Keratinocyte (primary cell): ENCODE data around the gene CTNNA2. TPM values are rescaled to one million over a fixed set of nuclear protein-coding genes. Genes with fewer than 3 reads are reported as not detected.

Source experiments
- DNase-seq: peaks from one replicate; pipeline ENCODE4 v3.0.0-alpha.2; 2011; ENCODE audit warnings: low read depth, missing footprints, low spot score
- FAIRE-seq: peaks from 2 replicates; lab custom pipeline; 2011; peaks lifted over from hg19 to GRCh38; lab: Jason Lieb, UNC
- H2AFZ ChIP-seq: 2 replicates; pipeline ENCODE4 v1.6.0; 2012; ENCODE audit warnings: low read length, control low read depth, inconsistent platforms; ENCODE audit not compliant: control insufficient read depth
- H3K27ac ChIP-seq: 2 replicates; pipeline ENCODE4 v1.5.1; 2011; ENCODE audit warnings: low read length; ENCODE audit not compliant: control insufficient read depth, insufficient read depth
- H3K27me3 ChIP-seq: 3 replicates; pipeline ENCODE4 v1.6.0; 2011; ENCODE audit warnings: low read length; ENCODE audit not compliant: control insufficient read depth, insufficient read depth; ENCODE audit errors: extremely low read depth
- H3K36me3 ChIP-seq, 2 experiments: 2 replicates in 1 of 2; 3 replicates in 1 of 2; pipeline ENCODE4 v1.5.1; 2011; ENCODE audit warnings: low read length in 2 of 2, mild to moderate bottlenecking in 1 of 2; ENCODE audit not compliant: control insufficient read depth in 2 of 2, insufficient read depth in 2 of 2; ENCODE audit errors: extremely low read depth in 1 of 2
- H3K4me1 ChIP-seq: 3 replicates; pipeline ENCODE4 v1.5.1; 2011; ENCODE audit warnings: low read length; ENCODE audit not compliant: control insufficient read depth, insufficient read depth; ENCODE audit errors: extremely low read depth
- H3K4me2 ChIP-seq: 3 replicates; pipeline ENCODE4 v1.6.0; 2011; ENCODE audit warnings: low read depth, low read length; ENCODE audit not compliant: control insufficient read depth, insufficient read depth; ENCODE audit errors: extremely low read depth
- H3K4me3 ChIP-seq, 3 experiments: fragments of 200-600 bp in 1 of 3; sonication (generic) in 1 of 3; 2 replicates in 2 of 3; 3 replicates in 1 of 3; pipeline ENCODE4 v1.5.1; 2011 to 2016; ENCODE audit warnings: low read length in 3 of 3, mild to moderate bottlenecking in 3 of 3, control low read depth in 2 of 3, inconsistent platforms in 1 of 3, low read depth in 1 of 3, mixed read lengths in 1 of 3, mixed run types in 1 of 3, moderate library complexity in 1 of 3; ENCODE audit not compliant: control insufficient read depth in 2 of 3, insufficient read depth in 2 of 3; ENCODE audit errors: extremely low read depth in 1 of 3
- H3K79me2 ChIP-seq: 2 replicates; pipeline ENCODE4 v1.6.0; 2012; ENCODE audit warnings: low read length; ENCODE audit not compliant: control insufficient read depth, insufficient read depth
- H3K9ac ChIP-seq: 3 replicates; pipeline ENCODE4 v1.6.0; 2011; ENCODE audit warnings: low read length; ENCODE audit not compliant: control insufficient read depth, insufficient read depth; ENCODE audit errors: extremely low read depth
- H3K9me1 ChIP-seq: 3 replicates; pipeline ENCODE4 v1.6.0; 2011; ENCODE audit warnings: low read length; ENCODE audit not compliant: control insufficient read depth, insufficient read depth; ENCODE audit errors: extremely low read depth
- H3K9me3 ChIP-seq: 2 replicates; pipeline ENCODE4 v1.5.1; 2012; ENCODE audit warnings: low read depth, low read length; ENCODE audit not compliant: control insufficient read depth
- H4K20me1 ChIP-seq: 3 replicates; pipeline ENCODE4 v1.6.0; 2011; ENCODE audit warnings: low read length; ENCODE audit not compliant: control insufficient read depth, insufficient read depth; ENCODE audit errors: extremely low read depth
- CTCF ChIP-seq, 3 experiments: IDR thresholded peaks in 1 of 3; conservative IDR thresholded peaks in 1 of 3; optimal IDR thresholded peaks in 1 of 3; 2 replicates in 2 of 3; 3 replicates in 1 of 3; pipeline versions ENCODE3 to v1.5.1; 2011; ENCODE audit warnings: low read length in 3 of 3, mild to moderate bottlenecking in 3 of 3, moderate library complexity in 2 of 3, control low read depth in 1 of 3, inconsistent platforms in 1 of 3; ENCODE audit not compliant: insufficient read depth in 2 of 3; ENCODE audit errors: extremely low read depth in 1 of 3
- EZH2 ChIP-seq: IDR thresholded peaks from one replicate; pipeline ENCODE4 v1.6.1; 2012; ENCODE audit warnings: inconsistent platforms, mild to moderate bottlenecking, low read length, moderate library complexity
- dilution Hi-C: fragments of 300-500 bp; cut with MboI; formaldehyde crosslinking; loops from one replicate; pipeline ENCODE4 v1.7.0; 2020; ENCODE audit warnings: low sequenced_read_pairs; ENCODE audit not compliant: extremely low pct_ligation_motif_present
- polyA plus RNA-seq, 5 experiments: library from polyadenylated mRNA; depleted of rRNA in 3 of 5; stranded (reverse) in 3 of 5; stranded (forward) in 1 of 5; unstranded in 1 of 5; fragments of >200 nt; gene quantifications; 1 replicate in 1 of 5; 2 replicates in 3 of 5; 3 replicates in 1 of 5; pipeline versions ENCODE4 v1.2.1 to v1.2.3, GENCODE V29; 2011 to 2012; ENCODE audit warnings: missing spikeins in 2 of 5, low read depth in 1 of 5, low replicate concordance in 1 of 5

CTNNA2 gene
- polyA plus RNA-seq, 1 donor (not counting 4 experiments of a cell fraction or from before 2014, with no cell fraction given): not detected

- TF ChIP-seq CTCF (optimal IDR thresholded peaks at IDR 0.05 in 1 of 3, IDR thresholded peaks at IDR 0.05 in 1 of 3, conservative IDR thresholded peaks at IDR 0.05 in 1 of 3; ENCODE audit: extremely low read depth in 1 of 3, insufficient read depth in 2 of 3, low read length in 3 of 3): no peak
- TF ChIP-seq EZH2: no peak
- Histone ChIP-seq H3K9ac (no peak overlapping the region), H3K79me2 (no peaks in the 10 kb centered on the region), H2AFZ (no peak overlapping the region), H3K4me1 (no peaks in the 10 kb centered on the region), H4K20me1 (no peaks in the 10 kb centered on the region), H3K4me2 (no peak overlapping the region), H3K36me3 (no peaks in the 10 kb centered on the region), H3K27ac (no peak overlapping the region), H3K4me3 (no peak overlapping the region), H3K9me3 (no peaks in the 10 kb centered on the region), H3K27me3 (no peaks in the 10 kb centered on the region), H3K9me1 (no peaks in the 10 kb centered on the region)
- no peak for DNase-seq
- no peak for FAIRE-seq
- dilution Hi-C loops: no loop called here
Observed at GRCh38 chr2:80573950-80574349, 1061.1 kb downstream of the CTNNA2 start.

- Histone ChIP-seq H3K36me3 (no peaks in the 10 kb centered on the region), H3K9ac (no peak overlapping the region), H3K27me3 (no peaks in the 10 kb centered on the region), H3K4me3 (no peak overlapping the region), H3K79me2 (no peaks in the 10 kb centered on the region), H4K20me1 (no peaks in the 10 kb centered on the region), H3K4me1 (no peaks in the 10 kb centered on the region), H3K9me1 (no peaks in the 10 kb centered on the region), H3K27ac (no peak overlapping the region), H3K9me3 (no peaks in the 10 kb centered on the region), H3K4me2 (no peak overlapping the region), H2AFZ (no peak overlapping the region)
- TF ChIP-seq CTCF (optimal IDR thresholded peaks at IDR 0.05 in 1 of 3, IDR thresholded peaks at IDR 0.05 in 1 of 3, conservative IDR thresholded peaks at IDR 0.05 in 1 of 3; ENCODE audit: extremely low read depth in 1 of 3, insufficient read depth in 2 of 3, low read length in 3 of 3) (no peak), EZH2 (no peak)
- dilution Hi-C loops: no loop called here
- DNase-seq (no peak), FAIRE-seq (no peak)
Observed at GRCh38 chr2:80579756-80580155, 1066.9 kb downstream of the CTNNA2 start.
